B cell (primary cell): Measurements from ENCODE around the gene CCDC85A.

ENCODE experiments used
- EZH2 ChIP-seq: IDR thresholded peaks from 2 replicates; pipeline ENCODE4 v1.6.1; 2012; ENCODE audit warnings: borderline replicate concordance, low read depth, mild to moderate bottlenecking, moderate library complexity, low read length; ENCODE audit not compliant: insufficient read depth, poor library complexity, severe bottlenecking
- TF ChIP-seq, protein P1 (sequence below): fragments of 200-600 bp; IDR thresholded peaks from one replicate; pipeline ENCODE4 v1.8.0; 2022; ENCODE audit warnings: antibody characterized with exemption, mild to moderate bottlenecking

DNA sequence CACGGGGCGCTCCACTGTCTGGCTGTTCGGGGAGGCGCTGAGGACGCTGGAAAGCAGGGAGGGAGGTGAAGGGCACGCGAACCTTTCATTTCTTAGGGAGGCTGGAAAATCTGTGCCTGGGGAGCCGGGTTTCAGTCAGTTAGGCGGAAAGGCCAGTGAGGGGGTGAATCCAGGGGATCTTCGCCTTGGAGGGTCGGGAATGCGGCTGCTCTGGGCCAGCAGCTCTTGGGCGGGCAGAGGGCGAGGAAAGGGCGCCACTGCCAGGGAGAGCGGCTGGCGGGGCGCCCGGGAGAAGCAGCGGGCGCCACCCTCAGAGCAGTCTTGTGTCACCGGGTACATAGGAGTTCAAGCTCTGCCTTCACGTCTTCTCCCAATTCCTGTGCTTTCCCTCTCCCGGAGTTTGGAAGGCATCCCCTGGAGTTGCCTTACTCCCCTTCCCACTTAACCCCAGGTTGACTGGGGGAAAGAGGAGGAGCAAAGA is 1.4 kb downstream of the CCDC85A start:
- TF ChIP-seq, protein P1, sequence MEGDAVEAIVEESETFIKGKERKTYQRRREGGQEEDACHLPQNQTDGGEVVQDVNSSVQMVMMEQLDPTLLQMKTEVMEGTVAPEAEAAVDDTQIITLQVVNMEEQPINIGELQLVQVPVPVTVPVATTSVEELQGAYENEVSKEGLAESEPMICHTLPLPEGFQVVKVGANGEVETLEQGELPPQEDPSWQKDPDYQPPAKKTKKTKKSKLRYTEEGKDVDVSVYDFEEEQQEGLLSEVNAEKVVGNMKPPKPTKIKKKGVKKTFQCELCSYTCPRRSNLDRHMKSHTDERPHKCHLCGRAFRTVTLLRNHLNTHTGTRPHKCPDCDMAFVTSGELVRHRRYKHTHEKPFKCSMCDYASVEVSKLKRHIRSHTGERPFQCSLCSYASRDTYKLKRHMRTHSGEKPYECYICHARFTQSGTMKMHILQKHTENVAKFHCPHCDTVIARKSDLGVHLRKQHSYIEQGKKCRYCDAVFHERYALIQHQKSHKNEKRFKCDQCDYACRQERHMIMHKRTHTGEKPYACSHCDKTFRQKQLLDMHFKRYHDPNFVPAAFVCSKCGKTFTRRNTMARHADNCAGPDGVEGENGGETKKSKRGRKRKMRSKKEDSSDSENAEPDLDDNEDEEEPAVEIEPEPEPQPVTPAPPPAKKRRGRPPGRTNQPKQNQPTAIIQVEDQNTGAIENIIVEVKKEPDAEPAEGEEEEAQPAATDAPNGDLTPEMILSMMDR = no peak
- no peak for TF ChIP-seq EZH2
